CD14-positive monocyte (primary cell): Measurements from ENCODE around the gene PTPRN2. TPM values are rescaled to one million over a fixed set of nuclear protein-coding genes. Genes with fewer than 3 reads are reported as not detected.

Experiments used
- DNase-seq, 3 donors: peaks; one replicate each; pipeline ENCODE4 v3.0.0-alpha.2; 2011 to 2022
- H2AFZ ChIP-seq: 2 replicates; pipeline ENCODE4 v1.6.0; 2012; ENCODE audit warnings: mild to moderate bottlenecking, low read depth, low read length, inconsistent platforms; ENCODE audit not compliant: insufficient read depth, poor library complexity, severe bottlenecking
- H3K27ac ChIP-seq, 2 donors: 1 replicate in 1 of 2; 2 replicates in 1 of 2; pipeline ENCODE4 v1.5.1; 2012 to 2013; ENCODE audit warnings: low read length in 2 of 2, control low read depth in 1 of 2, inconsistent platforms in 1 of 2, low read depth in 1 of 2, mild to moderate bottlenecking in 1 of 2
- H3K27me3 ChIP-seq, 2 donors: one replicate each; pipeline versions ENCODE4 v1.6.0 to v1.6.1; 2011 to 2013; ENCODE audit warnings: low read length in 2 of 2; ENCODE audit not compliant: control insufficient read depth in 2 of 2, insufficient read depth in 2 of 2
- H3K36me3 ChIP-seq, 2 donors: replicated peaks in 1 of 2; 1 replicate in 1 of 2; 2 replicates in 1 of 2; pipeline versions ENCODE4 v1.5.1 to v1.6.1; 2012 to 2013; ENCODE audit warnings: low read length in 2 of 2, control low read depth in 1 of 2, inconsistent platforms in 1 of 2, mild to moderate bottlenecking in 1 of 2; ENCODE audit not compliant: insufficient read depth in 2 of 2, control insufficient read depth in 1 of 2
- H3K4me1 ChIP-seq, 2 donors: 1 replicate in 1 of 2; 2 replicates in 1 of 2; pipeline versions ENCODE4 v1.5.1 to v1.6.1; 2012 to 2013; ENCODE audit warnings: low read length in 2 of 2, control low read depth in 1 of 2, inconsistent platforms in 1 of 2, mild to moderate bottlenecking in 1 of 2, moderate library complexity in 1 of 2; ENCODE audit not compliant: insufficient read depth in 2 of 2, control insufficient read depth in 1 of 2
- H3K4me2 ChIP-seq: replicated peaks from 2 replicates; pipeline ENCODE3; 2012; ENCODE audit warnings: low read length, moderate library complexity, mild to moderate bottlenecking; ENCODE audit not compliant: poor library complexity, severe bottlenecking; ENCODE audit errors: extremely low read depth
- H3K4me3 ChIP-seq, 3 experiments: fragments of 200-600 bp in 1 of 3; sonication (generic) in 1 of 3; replicated peaks in 1 of 3; 1 replicate in 2 of 3; 2 replicates in 1 of 3; pipeline ENCODE4 v1.5.1; 2011 to 2013; ENCODE audit warnings: low read length in 3 of 3, mild to moderate bottlenecking in 3 of 3, control low read depth in 2 of 3, low read depth in 2 of 3, inconsistent platforms in 1 of 3, moderate library complexity in 1 of 3
- H3K79me2 ChIP-seq: 2 replicates; pipeline ENCODE4 v1.6.0; 2012; ENCODE audit warnings: mild to moderate bottlenecking, control low read depth, inconsistent platforms, low read length, moderate library complexity; ENCODE audit not compliant: insufficient read depth
- H3K9ac ChIP-seq: 2 replicates; pipeline ENCODE4 v1.6.0; 2017; ENCODE audit warnings: low read length, mild to moderate bottlenecking; ENCODE audit not compliant: insufficient read depth, poor library complexity, severe bottlenecking
- H3K9me3 ChIP-seq, 2 donors: replicated peaks in 1 of 2; 1 replicate in 1 of 2; 2 replicates in 1 of 2; pipeline versions ENCODE4 v1.5.1 to v1.6.1; 2012 to 2013; ENCODE audit warnings: low read length in 2 of 2, control low read depth in 1 of 2; ENCODE audit not compliant: control insufficient read depth in 1 of 2, insufficient read depth in 1 of 2
- H4K20me1 ChIP-seq: 2 replicates; pipeline ENCODE4 v1.6.0; 2012; ENCODE audit warnings: mild to moderate bottlenecking, low read length, control low read depth, moderate library complexity; ENCODE audit not compliant: insufficient read depth
- H3K27ac Mint-ChIP-seq, 7 donors: one replicate each; pipeline ENCODE4 v1.8.0; 2020; ENCODE audit warnings: mild to moderate bottlenecking in 7 of 7, mixed read lengths in 7 of 7, moderate library complexity in 6 of 7, inconsistent platforms in 2 of 7
- H3K27me3 Mint-ChIP-seq, 3 donors: one replicate each; pipeline ENCODE4 v1.8.0; 2021 to 2022; ENCODE audit warnings: low read depth in 3 of 3, mild to moderate bottlenecking in 3 of 3, mixed read lengths in 3 of 3, moderate library complexity in 3 of 3, inconsistent platforms in 1 of 3
- H3K36me3 Mint-ChIP-seq, 2 donors: one replicate each; pipeline ENCODE4 v1.8.0; 2020; ENCODE audit warnings: mixed read lengths in 2 of 2, inconsistent platforms in 1 of 2, mild to moderate bottlenecking in 1 of 2
- H3K4me1 Mint-ChIP-seq: one replicate; pipeline ENCODE4 v1.8.0; 2020; ENCODE audit warnings: mild to moderate bottlenecking, mixed read lengths
- H3K4me3 Mint-ChIP-seq, 2 donors: one replicate each; pipeline ENCODE4 v1.8.0; 2020; ENCODE audit warnings: mild to moderate bottlenecking in 2 of 2, mixed read lengths in 2 of 2, moderate library complexity in 1 of 2
- H3K9me3 Mint-ChIP-seq, 7 donors: one replicate each; pipeline ENCODE4 v1.8.0; 2020 to 2022; ENCODE audit warnings: mixed read lengths in 7 of 7, mild to moderate bottlenecking in 6 of 7, moderate library complexity in 6 of 7, inconsistent platforms in 2 of 7
- WGBS: methylation state at CpG from one replicate; pipeline ENCODE4 v1.1.5; 2013; ENCODE audit warnings: missing lambda C conversion rate; ENCODE audit not compliant: insufficient coverage; 5-methylcytosine and 5-hydroxymethylcytosine counted together
- intact Hi-C, 2 donors: fragments of 100-400 bp; cut with micrococcal nuclease; formaldehyde crosslinking; loops; one replicate each; pipeline versions ENCODE4 v1.15.0 to v1.15.1; 2023
- polyA plus RNA-seq, 3 donors: library from polyadenylated mRNA; depleted of rRNA in 1 of 3; unstranded in 2 of 3; stranded (reverse) in 1 of 3; fragments of 300-500 nt in 2 of 3; fragments of >200 nt in 1 of 3; fragmentation: Illumina TruSeq in 2 of 3; gene quantifications; 1 replicate in 2 of 3; 2 replicates in 1 of 3; pipeline ENCODE4 v1.2.3, GENCODE V29; 2012 to 2021
- TF ChIP-seq, protein P1 (sequence below): fragments of 200-600 bp; IDR thresholded peaks from one replicate; pipeline ENCODE4 v1.8.0; 2022; ENCODE audit warnings: antibody characterized with exemption, mild to moderate bottlenecking

Gene PTPRN2
- polyA plus RNA-seq, 3 donors: 0.25 to 1.4 (median 0.97) TPM

DNA sequence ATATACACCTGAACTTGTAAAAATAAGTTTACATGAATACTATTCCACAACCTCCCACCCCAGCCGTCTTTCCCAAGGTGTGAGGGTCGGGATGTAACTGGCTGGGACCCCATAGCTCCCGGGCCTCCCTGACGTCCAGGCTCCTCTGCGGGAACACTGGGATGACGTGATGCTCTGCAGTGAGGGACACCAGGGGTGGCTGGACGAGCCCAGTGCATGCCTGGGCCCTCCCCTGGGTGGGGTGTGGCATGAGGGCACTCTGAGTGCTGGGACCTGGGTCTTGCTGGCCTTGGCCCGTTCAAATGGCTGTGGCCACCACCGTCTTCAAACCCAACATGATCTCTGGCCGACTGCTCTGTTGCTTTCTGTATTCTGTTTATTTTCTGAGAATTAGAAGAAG, 1068.4 kb downstream of the PTPRN2 start:
- H3K27ac Mint-ChIP-seq: no peak overlapping the region
- Histone ChIP-seq H3K9me3 (no peaks in the 10 kb centered on the region), H3K79me2 (no peaks in the 10 kb centered on the region), H3K27me3 (no peaks in the 10 kb centered on the region), H2AFZ (no peak overlapping the region), H3K9ac (no peak overlapping the region), H4K20me1 (no peaks in the 10 kb centered on the region), H3K4me2 (no peak overlapping the region), H3K4me3 (no peak overlapping the region), H3K4me1 (no peaks in the 10 kb centered on the region), H3K27ac (no peak overlapping the region), H3K36me3 (no peaks in the 10 kb centered on the region)
- intact Hi-C loops: no loop called here
- peaks cover 4 to 7% (median 4%) of the 10 kb centered on the region in 3 donors for H3K27me3 Mint-ChIP-seq
- 82% methylated on average over 3 of the region's 10 CpGs for WGBS
- TF ChIP-seq, protein P1, sequence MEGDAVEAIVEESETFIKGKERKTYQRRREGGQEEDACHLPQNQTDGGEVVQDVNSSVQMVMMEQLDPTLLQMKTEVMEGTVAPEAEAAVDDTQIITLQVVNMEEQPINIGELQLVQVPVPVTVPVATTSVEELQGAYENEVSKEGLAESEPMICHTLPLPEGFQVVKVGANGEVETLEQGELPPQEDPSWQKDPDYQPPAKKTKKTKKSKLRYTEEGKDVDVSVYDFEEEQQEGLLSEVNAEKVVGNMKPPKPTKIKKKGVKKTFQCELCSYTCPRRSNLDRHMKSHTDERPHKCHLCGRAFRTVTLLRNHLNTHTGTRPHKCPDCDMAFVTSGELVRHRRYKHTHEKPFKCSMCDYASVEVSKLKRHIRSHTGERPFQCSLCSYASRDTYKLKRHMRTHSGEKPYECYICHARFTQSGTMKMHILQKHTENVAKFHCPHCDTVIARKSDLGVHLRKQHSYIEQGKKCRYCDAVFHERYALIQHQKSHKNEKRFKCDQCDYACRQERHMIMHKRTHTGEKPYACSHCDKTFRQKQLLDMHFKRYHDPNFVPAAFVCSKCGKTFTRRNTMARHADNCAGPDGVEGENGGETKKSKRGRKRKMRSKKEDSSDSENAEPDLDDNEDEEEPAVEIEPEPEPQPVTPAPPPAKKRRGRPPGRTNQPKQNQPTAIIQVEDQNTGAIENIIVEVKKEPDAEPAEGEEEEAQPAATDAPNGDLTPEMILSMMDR: no peak
- no peaks in the 10 kb centered on the region for H3K4me1 Mint-ChIP-seq
- H3K4me3 Mint-ChIP-seq: no peak overlapping the region
- no peaks in the 10 kb centered on the region for H3K9me3 Mint-ChIP-seq
- no peaks in the 10 kb centered on the region for H3K36me3 Mint-ChIP-seq
- no peak for DNase-seq

- intact Hi-C loops: no loop called here
- no peaks in the 10 kb centered on the region for H3K4me1 Mint-ChIP-seq
- Histone ChIP-seq H3K36me3 (no peaks in the 10 kb centered on the region), H3K9ac (no peak overlapping the region), H3K27me3 (no peaks in the 10 kb centered on the region), H3K9me3 (no peaks in the 10 kb centered on the region), H3K27ac (no peak overlapping the region), H3K4me3 (no peak overlapping the region), H3K79me2 (no peaks in the 10 kb centered on the region), H3K4me2 (no peak overlapping the region), H3K4me1 (no peaks in the 10 kb centered on the region), H4K20me1 (no peaks in the 10 kb centered on the region), H2AFZ (no peak overlapping the region)
- 91% methylated on average over 6 of the region's 6 CpGs for WGBS
- H3K9me3 Mint-ChIP-seq: peaks cover 0 to under 1% (median 0%) of the 10 kb centered on the region in 7 donors
- TF ChIP-seq, protein P1: no peak
- no peak overlapping the region for H3K4me3 Mint-ChIP-seq
- H3K36me3 Mint-ChIP-seq: no peaks in the 10 kb centered on the region
- no peak overlapping the region for H3K27ac Mint-ChIP-seq
- DNase-seq: no peak
- H3K27me3 Mint-ChIP-seq: peaks cover 4 to 10% (median 6%) of the 10 kb centered on the region in 3 donors
Measured at GRCh38 chr7:157518514-157519175, 1069.0 kb downstream of the PTPRN2 start.
